BLaER1 treated with 17β-estradiol and CSF1 and Interleukin-3, amounts not matched to agents 10 nM and 100 nM (cell line): ENCODE measurements around the gene GPX6.
"Not testable (repeated sequence)": the region's sequence is repeated elsewhere in the genome, so short reads cannot be mapped to it uniquely, and the experiment has no call there.

Source experiments
- H3K27ac ChIP-seq, 11 experiments: shearing (Covaris generic); formaldehyde crosslinking; 2 replicates each; pipeline ENCODE4 v1.8.1; 2022
- H3K27me3 ChIP-seq, 11 experiments: shearing (Covaris generic); formaldehyde crosslinking; 2 replicates each; pipeline ENCODE4 v1.8.1; 2022
- H3K36me3 ChIP-seq, 11 experiments: shearing (Covaris generic); formaldehyde crosslinking; 2 replicates each; pipeline ENCODE4 v1.8.1; 2022
- H3K4me1 ChIP-seq, 10 experiments: shearing (Covaris generic); formaldehyde crosslinking; 2 replicates each; pipeline ENCODE4 v1.8.1; 2022
- H3K4me2 ChIP-seq, 11 experiments: shearing (Covaris generic); formaldehyde crosslinking; 2 replicates each; pipeline ENCODE4 v1.8.1; 2022
- H3K4me3 ChIP-seq, 10 experiments: shearing (Covaris generic); formaldehyde crosslinking; 2 replicates each; pipeline ENCODE4 v1.8.1; 2022
- H3K9ac ChIP-seq, 11 experiments: shearing (Covaris generic); formaldehyde crosslinking; 2 replicates each; pipeline ENCODE4 v1.8.1; 2022
- H3K9me3 ChIP-seq, 11 experiments: shearing (Covaris generic); formaldehyde crosslinking; replicated peaks in 1 of 11; 2 replicates each; pipeline ENCODE4 v1.8.1; 2022
- H4K20me1 ChIP-seq, 11 experiments: shearing (Covaris generic); formaldehyde crosslinking; 2 replicates each; pipeline ENCODE4 v1.8.1; 2022
- Cebpa-rat ChIP-seq, 11 experiments: shearing (Covaris generic); IDR thresholded peaks; 2 replicates each; pipeline ENCODE4 v1.8.1; 2022

Gene GPX6

GRCh38 chr6:28474441-28475219, 41.0 kb downstream of the GPX6 start:
- no peaks in the 10 kb centered on the region for H4K20me1 ChIP-seq
- no peak overlapping the region for H3K4me2 ChIP-seq
- no peak for TF ChIP-seq Cebpa-rat (IDR thresholded peaks at IDR 0.05)
- no peaks in the 10 kb centered on the region for H3K36me3 ChIP-seq
- no peak overlapping the region for H3K4me3 ChIP-seq
- no peak overlapping the region for H3K9ac ChIP-seq
- no peaks in the 10 kb centered on the region for H3K27me3 ChIP-seq
- no peaks in the 10 kb centered on the region for H3K4me1 ChIP-seq
- peaks cover 2 to 8% (median 3%) of the 10 kb centered on the region in 11 experiments; a peak in 18 of 22 replicates for H3K9me3 ChIP-seq
- H3K27ac ChIP-seq: no peak overlapping the region

GRCh38 chr6:28469153-28469745, 46.3 kb downstream of the GPX6 start:
- not testable (repeated sequence) for H3K4me3 ChIP-seq, H3K27ac ChIP-seq, H3K4me1 ChIP-seq, H3K27me3 ChIP-seq, H3K9ac ChIP-seq, H4K20me1 ChIP-seq, H3K36me3 ChIP-seq, H3K4me2 ChIP-seq
- peaks cover 22 to 33% (median 28%) of the 10 kb centered on the region in 11 experiments for H3K9me3 ChIP-seq

- no peaks in the 10 kb centered on the region for H3K4me1 ChIP-seq
- H3K9ac ChIP-seq: no peak overlapping the region
- H3K27me3 ChIP-seq: no peaks in the 10 kb centered on the region
- H3K4me2 ChIP-seq: no peak overlapping the region
- peaks cover 22 to 33% (median 28%) of the 10 kb centered on the region in 11 experiments for H3K9me3 ChIP-seq
- no peaks in the 10 kb centered on the region for H3K36me3 ChIP-seq
- no peaks in the 10 kb centered on the region for H4K20me1 ChIP-seq
- no peak overlapping the region for H3K27ac ChIP-seq
- H3K4me3 ChIP-seq: no peak overlapping the region
- no peak for TF ChIP-seq Cebpa-rat (IDR thresholded peaks at IDR 0.05)
These were observed 47.5 kb downstream of the GPX6 start for GRCh38 chr6:28468056-28468455.

- Histone ChIP-seq H3K4me1 (peaks cover 0 to 8% (median 0%) of the 10 kb centered on the region in 10 experiments; a peak in 3 of 20 replicates), H3K27ac (no peak overlapping the region), H3K4me2 (0 out of 22 replicates have a peak overlapping the region, but pooled peaks of 1 of the 11 experiments have one; percentile 3), H4K20me1 (no peaks in the 10 kb centered on the region), H3K9me3 (peaks cover 0 to 4% (median 3%) of the 10 kb centered on the region in 11 experiments; a peak in 7 of 22 replicates), H3K27me3 (no peaks in the 10 kb centered on the region), H3K4me3 (no peak overlapping the region), H3K36me3 (no peaks in the 10 kb centered on the region), H3K9ac (no peak overlapping the region)
- no peak for TF ChIP-seq Cebpa-rat (IDR thresholded peaks at IDR 0.05)
These were observed 53.2 kb downstream of the GPX6 start for GRCh38 chr6:28462401-28462800.

GRCh38 chr6:28458568-28458967, 57.0 kb downstream of the GPX6 start:
- no peak overlapping the region for H3K9ac ChIP-seq
- no peak for TF ChIP-seq Cebpa-rat (IDR thresholded peaks at IDR 0.05)
- no peaks in the 10 kb centered on the region for H3K36me3 ChIP-seq
- H3K9me3 ChIP-seq: no peaks in the 10 kb centered on the region
- no peak overlapping the region for H3K4me3 ChIP-seq
- no peaks in the 10 kb centered on the region for H4K20me1 ChIP-seq
- H3K4me2 ChIP-seq: no peak overlapping the region
- H3K27ac ChIP-seq: no peak overlapping the region
- peaks cover 0 to 8% (median 0%) of the 10 kb centered on the region in 10 experiments; a peak in 3 of 20 replicates for H3K4me1 ChIP-seq
- no peaks in the 10 kb centered on the region for H3K27me3 ChIP-seq
